A673 (cell line): Measurements from ENCODE around the gene CYP2R1. TPM values are rescaled to one million over a fixed set of nuclear protein-coding genes. Genes with fewer than 3 reads are reported as not detected.

Experiments used
- BruUV-seq: library from RNA; stranded (reverse); fragments of 400-500 nt; replicated peaks from 2 replicates; lab custom pipeline; 2021; lab: Mats Ljungman, UMichigan
- CTCF ChIA-PET: fragments of 300-600 bp; sonication (Branson Sonifier 250); formaldehyde crosslinking; loops from one replicate; lab custom pipeline; 2022; ENCODE audit warnings: antibody characterized with exemption; lab: Charles Lee
- POLR2A ChIA-PET: fragments of 300-600 bp; sonication (Branson Sonifier 250); formaldehyde crosslinking; loops from one replicate; lab custom pipeline; 2022; ENCODE audit warnings: antibody characterized with exemption; ENCODE audit not compliant: low non-redundant PET; lab: Charles Lee
- DNase-seq: peaks from one replicate; pipeline ENCODE4 v3.0.0-alpha.2; 2015; ENCODE audit warnings: low spot score
- H3K27ac ChIP-seq: fragments of 200-600 bp; sonication (generic); 2 replicates; pipeline ENCODE4 v1.5.1; 2016; ENCODE audit warnings: mixed run types, low read depth, mild to moderate bottlenecking, mixed read lengths, antibody characterized with exemption, low read length; ENCODE audit not compliant: poor library complexity, severe bottlenecking
- H3K27me3 ChIP-seq: fragments of 200-600 bp; sonication (generic); replicated peaks from 2 replicates; pipeline ENCODE4 v1.6.1; 2017; ENCODE audit warnings: mixed run types, low read depth, mild to moderate bottlenecking, mixed read lengths, antibody characterized with exemption, low read length; ENCODE audit not compliant: insufficient read depth, poor library complexity
- H3K36me3 ChIP-seq: fragments of 200-600 bp; sonication (generic); 2 replicates; pipeline ENCODE4 v1.6.1; 2016; ENCODE audit warnings: mixed run types, mild to moderate bottlenecking, mixed read lengths, antibody characterized with exemption, low read length; ENCODE audit not compliant: insufficient read depth, poor library complexity, severe bottlenecking
- H3K4me1 ChIP-seq: fragments of 200-600 bp; sonication (generic); 2 replicates; pipeline ENCODE4 v1.6.1; 2017; ENCODE audit warnings: mixed run types, mild to moderate bottlenecking, mixed read lengths, antibody characterized with exemption, low read length; ENCODE audit not compliant: insufficient read depth, poor library complexity, severe bottlenecking
- H3K4me3 ChIP-seq: fragments of 200-600 bp; sonication (generic); 2 replicates; pipeline ENCODE4 v1.5.1; 2016; ENCODE audit warnings: low read depth, mixed run types, mild to moderate bottlenecking, mixed read lengths, low read length; ENCODE audit not compliant: poor library complexity, severe bottlenecking
- H3K9me3 ChIP-seq: fragments of 200-600 bp; sonication (generic); 2 replicates; pipeline ENCODE4 v1.6.1; 2016; ENCODE audit warnings: mixed run types, low read depth, mild to moderate bottlenecking, mixed read lengths, antibody characterized with exemption, low read length; ENCODE audit not compliant: poor library complexity, severe bottlenecking
- CTCF ChIP-seq: fragments of 300-800, 200-600 bp; sonication (generic); conservative IDR thresholded peaks from 2 replicates; pipeline ENCODE4 v1.5.1; 2017; ENCODE audit warnings: low read depth, mild to moderate bottlenecking, antibody characterized with exemption, low read length, moderate library complexity, mixed read lengths
- EZH2 ChIP-seq: fragments of 200-600 bp; sonication (generic); IDR thresholded peaks from 2 replicates; pipeline ENCODE4 v1.6.1; 2017; ENCODE audit warnings: borderline replicate concordance, low read depth, mild to moderate bottlenecking, mixed read lengths, antibody characterized with exemption, low read length; ENCODE audit not compliant: poor library complexity, severe bottlenecking
- intact Hi-C: fragments of 100-400 bp; cut with micrococcal nuclease; formaldehyde crosslinking; loops from one replicate; pipeline ENCODE4 v1.10.0; 2022; ENCODE audit not compliant: unreplicated experiment
- total RNA-seq: library from RNA; stranded (reverse); gene quantifications from 2 replicates; pipeline ENCODE4 v1.2.3, GENCODE V29; 2021

The CYP2R1 gene
- total RNA-seq, 1 experiment from 2014 or later: 17.6 TPM

GRCh38 chr11:14855890-14856289, 36.1 kb downstream of the CYP2R1 start:
- no peaks in the 10 kb centered on the region for H3K9me3 ChIP-seq
- no TSS peak for BruUV-seq
- H3K36me3 ChIP-seq: no peaks in the 10 kb centered on the region
- ChIA-PET POLR2A (no interaction called here), CTCF (no interaction called here)
- no peak overlapping the region for H3K27ac ChIP-seq
- H3K4me1 ChIP-seq: peaks cover 5% of the 10 kb centered on the region
- intact Hi-C loops: no loop called here
- no peak for DNase-seq
- no peak for TF ChIP-seq EZH2
- H3K4me3 ChIP-seq: no peak overlapping the region
- no peaks in the 10 kb centered on the region for H3K27me3 ChIP-seq

GRCh38 chr11:14854057-14854456, 38.0 kb downstream of the CYP2R1 start:
- H3K27me3 ChIP-seq: no peaks in the 10 kb centered on the region
- intact Hi-C loops: no loop called here
- POLR2A ChIA-PET: no interaction called here
- BruUV-seq: no TSS peak
- DNase-seq: no peak
- no peaks in the 10 kb centered on the region for H3K9me3 ChIP-seq
- peaks cover 5% of the 10 kb centered on the region for H3K4me1 ChIP-seq
- H3K36me3 ChIP-seq: no peaks in the 10 kb centered on the region
- TF ChIP-seq CTCF: no peak
- TF ChIP-seq EZH2: no peak
- no peak overlapping the region for H3K27ac ChIP-seq
- CTCF ChIA-PET: no interaction called here
- H3K4me3 ChIP-seq: no peak overlapping the region

- Histone ChIP-seq H3K27ac (no peak overlapping the region), H3K27me3 (no peaks in the 10 kb centered on the region), H3K4me3 (no peak overlapping the region), H3K36me3 (no peaks in the 10 kb centered on the region), H3K4me1 (peaks cover 2% of the 10 kb centered on the region), H3K9me3 (no peaks in the 10 kb centered on the region)
- no TSS peak for BruUV-seq
- ChIA-PET CTCF (no interaction called here), POLR2A (interaction anchor here (0.7 kb wide), 1 partner anchor 1329 kb away, joined by 4 read pairs; no protein-coding TSS in a partner anchor)
- TF ChIP-seq CTCF (no peak), EZH2 (no peak)
- intact Hi-C loops: no loop called here
- no peak for DNase-seq
These were observed 39.4 kb downstream of the CYP2R1 start for GRCh38 chr11:14852571-14853177.

- BruUV-seq: no TSS peak
- no peak overlapping the region for H3K27ac ChIP-seq
- TF ChIP-seq CTCF (no peak), EZH2 (no peak)
- CTCF ChIA-PET: no interaction called here
- no peak overlapping the region for H3K4me3 ChIP-seq
- POLR2A ChIA-PET: no interaction called here
- no peak for DNase-seq
- no peaks in the 10 kb centered on the region for H3K27me3 ChIP-seq
- H3K36me3 ChIP-seq: no peaks in the 10 kb centered on the region
- no peaks in the 10 kb centered on the region for H3K9me3 ChIP-seq
- intact Hi-C loops: no loop called here
- H3K4me1 ChIP-seq: no peaks in the 10 kb centered on the region
These were observed 50.0 kb downstream of the CYP2R1 start for GRCh38 chr11:14842002-14842401.
